Activated CD8-positive, alpha-beta T cell treated with anti-CD3 and anti-CD28 coated beads, Interleukin-2, amount 10 ng/mL, durations not matched to agents 7 days and 5 days (primary cell): ENCODE data around the gene WARS2. TPM values are rescaled to one million over a fixed set of nuclear protein-coding genes. Genes with fewer than 3 reads are reported as not detected.

Experiments
- ATAC-seq: fragments of 150-1000 bp; cut with Tn5 transposase; one replicate; pipeline ENCODE4 v1.10.0; 2021; ENCODE audit warnings: moderate library complexity
- CTCF ChIA-PET: fragments of 350-600 bp; sonication (Branson Sonifier 250); formaldehyde crosslinking; loops from one replicate; lab custom pipeline; 2021; ENCODE audit warnings: antibody characterized with exemption; lab: Charles Lee
- POLR2A ChIA-PET: fragments of 350-600 bp; sonication (Branson Sonifier 250); formaldehyde crosslinking; loops from one replicate; lab custom pipeline; 2021; ENCODE audit warnings: antibody characterized with exemption; lab: Charles Lee
- DNase-seq: peaks from one replicate; pipeline ENCODE4 v3.0.0-alpha.2; 2020
- H3K27ac Mint-ChIP-seq: one replicate; pipeline ENCODE4 v1.8.0; 2021; ENCODE audit warnings: mild to moderate bottlenecking, mixed read lengths
- H3K27me3 Mint-ChIP-seq: one replicate; pipeline ENCODE4 v1.8.0; 2021; ENCODE audit warnings: low read depth, mixed read lengths
- H3K36me3 Mint-ChIP-seq: one replicate; pipeline ENCODE4 v1.8.0; 2021; ENCODE audit warnings: low read depth, mixed read lengths
- H3K4me1 Mint-ChIP-seq: one replicate; pipeline ENCODE4 v1.8.0; 2021; ENCODE audit warnings: low read depth, mixed read lengths
- H3K4me3 Mint-ChIP-seq: one replicate; pipeline ENCODE4 v1.8.0; 2021; ENCODE audit warnings: mild to moderate bottlenecking, mixed read lengths
- H3K9me3 Mint-ChIP-seq: one replicate; pipeline ENCODE4 v1.8.0; 2022; ENCODE audit warnings: mixed read lengths; ENCODE audit not compliant: insufficient read depth
- total RNA-seq, 2 experiments: library from RNA; stranded (reverse); gene quantifications; one replicate each; pipeline ENCODE4 v1.2.3, GENCODE V29; 2021

Gene WARS2
- total RNA-seq, 2 experiments from 2014 or later, result 13.5 to 17.7 TPM

- Mint-ChIP-seq H3K4me3 (no peak overlapping the region), H3K36me3 (peaks cover 7% of the 10 kb centered on the region), H3K4me1 (peaks cover 6% of the 10 kb centered on the region), H3K9me3 (no peaks in the 10 kb centered on the region), H3K27me3 (peaks cover 38% of the 10 kb centered on the region), H3K27ac (no peak overlapping the region)
- ChIA-PET CTCF (interaction anchor here (1.2 kb wide), 1 partner anchor 859 kb away, joined by 3 read pairs; no protein-coding TSS in a partner anchor), POLR2A (no interaction called here)
- ATAC-seq (no peak), DNase-seq (no peak)
These were observed 129.3 kb downstream of the WARS2 start for GRCh38 chr1:119011116-119011515.

DNA sequence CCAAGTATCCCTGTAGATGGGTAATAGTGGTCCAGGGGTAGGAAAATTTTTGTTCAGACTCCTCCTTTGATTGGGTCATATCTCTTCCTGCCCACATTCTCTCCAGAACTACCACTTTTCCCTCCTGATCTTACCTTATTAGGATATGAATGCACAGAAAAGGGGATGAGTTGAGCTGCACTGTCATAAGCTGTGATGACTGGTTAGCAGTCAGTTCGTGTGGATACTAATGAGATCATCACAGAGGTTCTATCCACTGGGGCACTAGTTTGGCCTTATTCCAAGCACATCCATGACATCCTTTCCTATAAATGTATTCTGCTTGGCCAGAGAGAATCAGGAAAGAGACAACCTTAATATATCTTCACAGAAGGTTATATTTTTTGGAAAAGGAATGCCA lies 130.3 kb downstream of the WARS2 start:
- H3K36me3 Mint-ChIP-seq, result peaks cover 10% of the 10 kb centered on the region
- H3K4me3 Mint-ChIP-seq, result no peak overlapping the region
- DNase-seq, result no peak
- H3K9me3 Mint-ChIP-seq, result no peaks in the 10 kb centered on the region
- peaks cover 46% of the 10 kb centered on the region for H3K27me3 Mint-ChIP-seq
- no peak overlapping the region for H3K27ac Mint-ChIP-seq
- no peak for ATAC-seq
- ChIA-PET CTCF (interaction anchor here (1.2 kb wide), 1 partner anchor 858 kb away, joined by 3 read pairs; no protein-coding TSS in a partner anchor), POLR2A (no interaction called here)
- H3K4me1 Mint-ChIP-seq, result peaks cover 6% of the 10 kb centered on the region

DNA sequence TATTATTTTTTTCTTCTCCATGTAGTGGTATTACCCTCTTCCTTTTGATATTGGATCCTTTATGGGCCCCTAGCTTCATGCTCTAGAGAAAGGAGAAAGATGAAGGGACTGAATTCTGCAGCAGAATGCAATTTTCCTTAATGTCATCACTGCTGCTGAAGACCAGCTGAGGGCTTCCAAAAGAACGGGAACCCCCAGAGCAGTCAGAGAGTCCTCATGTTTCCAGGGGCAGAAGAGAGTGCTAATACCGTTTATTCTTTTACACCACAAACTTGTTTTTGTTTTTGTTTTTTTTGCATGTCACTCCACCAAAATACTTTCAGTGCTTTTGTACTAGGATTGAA lies 131.2 kb downstream of the WARS2 start:
- Mint-ChIP-seq H3K27ac (no peak overlapping the region), H3K4me3 (no peak overlapping the region), H3K9me3 (no peaks in the 10 kb centered on the region), H3K27me3 (peaks cover 55% of the 10 kb centered on the region), H3K4me1 (peaks cover 6% of the 10 kb centered on the region), H3K36me3 (peaks cover 10% of the 10 kb centered on the region)
- DNase-seq (no peak), ATAC-seq (no peak)
- ChIA-PET POLR2A (no interaction called here), CTCF (interaction anchor here (0.8 to 2.1 kb wide), 7 partner anchors 9 to 923 kb away, joined by 3 to 8 read pairs (median 5); partner anchors contain the start of gene WARS2)

- H3K4me1 Mint-ChIP-seq, result peaks cover 6% of the 10 kb centered on the region
- H3K36me3 Mint-ChIP-seq, result peaks cover 10% of the 10 kb centered on the region
- peaks cover 61% of the 10 kb centered on the region for H3K27me3 Mint-ChIP-seq
- peak overlapping the region; percentile 47 for H3K27ac Mint-ChIP-seq
- POLR2A ChIA-PET, result interaction anchor here (0.7 kb wide), 1 partner anchor 23 kb away, joined by 4 read pairs; no protein-coding TSS in a partner anchor
- H3K9me3 Mint-ChIP-seq, result no peaks in the 10 kb centered on the region
- ATAC-seq (no peak), DNase-seq (peak; percentile 44)
- peak overlapping the region; percentile 38 for H3K4me3 Mint-ChIP-seq
- CTCF ChIA-PET, result interaction anchor here (0.8 to 2.1 kb wide), 8 partner anchors 9 to 923 kb away, joined by 3 to 8 read pairs (median 4); partner anchors contain the start of gene WARS2
These were observed 131.8 kb downstream of the WARS2 start for GRCh38 chr1:119008483-119009311.

GRCh38 chr1:119007670-119008482 lies 132.6 kb downstream of the WARS2 start:
- ChIA-PET POLR2A (interaction anchor here (0.7 kb wide), 1 partner anchor 22 kb away, joined by 4 read pairs; no protein-coding TSS in a partner anchor), CTCF (interaction anchor here (0.9 to 2.1 kb wide), 4 partner anchors 12 to 133 kb away, joined by 4 to 8 read pairs (median 6); partner anchors contain the start of gene WARS2)
- H3K4me3 Mint-ChIP-seq, result peak overlapping the region; percentile 38
- ATAC-seq (no peak), DNase-seq (no peak)
- H3K36me3 Mint-ChIP-seq, result peaks cover 10% of the 10 kb centered on the region
- no peaks in the 10 kb centered on the region for H3K9me3 Mint-ChIP-seq
- H3K4me1 Mint-ChIP-seq, result peaks cover 6% of the 10 kb centered on the region
- peaks cover 69% of the 10 kb centered on the region for H3K27me3 Mint-ChIP-seq
- no peak overlapping the region for H3K27ac Mint-ChIP-seq

DNA sequence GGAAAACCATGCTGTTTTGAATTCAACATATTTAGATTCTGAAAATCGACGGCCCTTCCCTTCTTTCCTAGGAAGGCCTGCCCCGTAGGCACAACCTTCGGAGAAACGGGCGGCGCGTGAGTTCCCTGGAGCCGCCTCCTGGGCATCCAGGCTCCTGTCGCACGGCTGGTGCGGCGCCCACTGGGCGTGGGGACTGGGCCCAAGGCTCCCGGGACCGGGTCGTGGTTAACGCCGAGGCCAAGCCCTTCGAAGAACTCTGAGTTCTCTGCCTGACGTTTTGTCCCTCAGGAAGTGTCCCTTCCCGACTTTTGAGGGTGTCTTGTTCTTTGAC lies 133.1 kb downstream of the WARS2 start:
- ATAC-seq (no peak), DNase-seq (no peak)
- POLR2A ChIA-PET, result no interaction called here
- Mint-ChIP-seq H3K9me3 (no peaks in the 10 kb centered on the region), H3K36me3 (peaks cover 10% of the 10 kb centered on the region), H3K27me3 (peaks cover 72% of the 10 kb centered on the region), H3K4me1 (peaks cover 6% of the 10 kb centered on the region), H3K27ac (no peak overlapping the region), H3K4me3 (no peak overlapping the region)
- CTCF ChIA-PET, result no interaction called here

GRCh38 chr1:119006406-119007279 lies 133.8 kb downstream of the WARS2 start:
- ChIA-PET POLR2A (no interaction called here), CTCF (no interaction called here)
- H3K36me3 Mint-ChIP-seq, result peaks cover 10% of the 10 kb centered on the region
- peaks cover 78% of the 10 kb centered on the region for H3K27me3 Mint-ChIP-seq
- H3K4me3 Mint-ChIP-seq, result peak overlapping the region; percentile 24
- no peak for ATAC-seq
- no peaks in the 10 kb centered on the region for H3K9me3 Mint-ChIP-seq
- H3K4me1 Mint-ChIP-seq, result peaks cover 11% of the 10 kb centered on the region
- peak overlapping the region; percentile 43 for H3K27ac Mint-ChIP-seq
- DNase-seq, result no peak

DNA sequence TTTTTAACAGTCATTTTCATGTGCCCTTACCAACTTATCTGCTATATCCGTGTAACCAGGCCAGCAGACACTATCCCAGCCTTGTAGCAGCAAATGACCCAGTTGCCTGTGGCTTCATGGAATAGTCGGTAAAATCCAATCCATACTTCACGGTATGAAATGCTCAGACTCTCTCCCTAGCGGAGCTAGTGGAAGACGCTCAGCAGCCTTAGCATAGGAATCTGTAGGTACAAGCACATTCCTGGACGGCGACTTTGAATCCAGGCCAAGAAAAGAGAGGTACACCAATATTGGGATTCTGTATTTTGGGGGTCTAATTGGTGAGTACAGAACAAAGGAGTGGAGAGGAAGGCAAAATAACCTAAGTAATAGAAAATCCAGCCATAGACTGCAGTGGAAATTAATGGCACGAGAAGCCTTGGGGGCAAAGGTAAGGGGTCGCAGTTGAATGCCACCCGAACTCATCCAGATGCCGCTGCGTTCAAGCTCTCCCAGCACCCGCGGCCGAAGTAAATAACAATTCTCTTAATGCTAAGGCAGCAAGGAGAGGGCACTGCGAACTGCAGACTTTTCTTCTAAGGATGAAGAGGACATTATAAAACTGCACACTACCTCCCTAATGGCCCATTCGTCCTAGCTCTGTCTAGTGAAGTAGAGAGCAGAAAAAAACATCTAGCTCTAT lies 134.6 kb downstream of the WARS2 start:
- Mint-ChIP-seq H3K4me1 (peaks cover 11% of the 10 kb centered on the region), H3K27ac (peak overlapping the region; percentile 44), H3K9me3 (no peaks in the 10 kb centered on the region), H3K4me3 (peak overlapping the region; percentile 24), H3K36me3 (peaks cover 10% of the 10 kb centered on the region), H3K27me3 (peaks cover 83% of the 10 kb centered on the region)
- ChIA-PET POLR2A (no interaction called here), CTCF (interaction anchor here (0.6 kb wide), 1 partner anchor 21 kb away, joined by 4 read pairs; no protein-coding TSS in a partner anchor)
- DNase-seq, result no peak
- no peak for ATAC-seq

DNA sequence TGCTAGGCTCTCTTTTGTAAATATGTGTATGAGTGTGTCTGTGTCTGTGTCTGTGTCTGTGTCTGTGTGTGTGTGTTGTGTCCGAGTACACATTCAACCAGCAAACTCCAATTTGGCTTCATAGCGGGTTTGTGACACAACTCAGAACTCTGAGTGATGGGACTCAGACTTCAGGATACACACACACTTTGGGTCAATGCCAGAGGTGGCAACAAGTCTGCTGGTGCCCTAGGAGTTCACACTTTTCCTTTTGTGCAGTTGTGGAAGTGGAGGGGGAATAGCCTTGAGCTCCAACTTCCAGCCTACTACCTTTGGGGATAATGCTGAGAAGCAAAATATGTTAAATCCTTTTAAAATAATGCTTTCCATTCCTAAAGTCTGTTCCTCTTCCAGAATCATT lies 135.7 kb downstream of the WARS2 start:
- Mint-ChIP-seq H3K27me3 (peaks cover 85% of the 10 kb centered on the region), H3K27ac (no peak overlapping the region), H3K4me1 (peaks cover 15% of the 10 kb centered on the region), H3K9me3 (no peaks in the 10 kb centered on the region), H3K4me3 (no peak overlapping the region), H3K36me3 (peaks cover 10% of the 10 kb centered on the region)
- ChIA-PET CTCF (no interaction called here), POLR2A (interaction anchor here (1.1 kb wide), 1 partner anchor 15 kb away, joined by 3 read pairs; no protein-coding TSS in a partner anchor)
- no peak for ATAC-seq
- no peak for DNase-seq

DNA sequence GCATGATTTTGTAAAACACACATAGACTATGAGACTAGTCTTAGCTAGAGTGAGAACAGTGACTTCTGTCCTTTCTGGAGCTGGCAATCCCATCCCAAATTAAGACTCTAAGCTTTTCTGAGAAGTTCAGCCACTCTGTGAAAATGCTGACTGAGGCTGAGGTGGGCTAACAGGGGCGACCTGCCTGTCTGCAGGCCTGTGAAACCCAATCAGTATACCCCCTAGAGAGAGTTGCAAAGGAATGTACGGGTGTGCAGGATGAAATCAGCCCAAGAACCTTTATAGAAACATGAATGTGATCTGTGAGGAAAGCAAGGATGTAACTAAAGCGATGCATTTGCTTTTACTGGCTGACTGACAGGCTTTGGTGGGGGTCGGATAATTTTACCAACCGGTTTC lies 136.3 kb downstream of the WARS2 start:
- CTCF ChIA-PET, result no interaction called here
- Mint-ChIP-seq H3K4me3 (no peak overlapping the region), H3K4me1 (peaks cover 15% of the 10 kb centered on the region), H3K27me3 (peaks cover 85% of the 10 kb centered on the region), H3K9me3 (no peaks in the 10 kb centered on the region), H3K36me3 (peaks cover 10% of the 10 kb centered on the region), H3K27ac (no peak overlapping the region)
- ATAC-seq (no peak), DNase-seq (no peak)
- POLR2A ChIA-PET, result no interaction called here
